NCI-H146 (cell line): ENCODE measurements around the gene PPM1H.

Source experiments
- DNase-seq: peaks from one replicate; lab custom pipeline; 2025; lab: John Stamatoyannopoulos, UW

PPM1H gene

DNA sequence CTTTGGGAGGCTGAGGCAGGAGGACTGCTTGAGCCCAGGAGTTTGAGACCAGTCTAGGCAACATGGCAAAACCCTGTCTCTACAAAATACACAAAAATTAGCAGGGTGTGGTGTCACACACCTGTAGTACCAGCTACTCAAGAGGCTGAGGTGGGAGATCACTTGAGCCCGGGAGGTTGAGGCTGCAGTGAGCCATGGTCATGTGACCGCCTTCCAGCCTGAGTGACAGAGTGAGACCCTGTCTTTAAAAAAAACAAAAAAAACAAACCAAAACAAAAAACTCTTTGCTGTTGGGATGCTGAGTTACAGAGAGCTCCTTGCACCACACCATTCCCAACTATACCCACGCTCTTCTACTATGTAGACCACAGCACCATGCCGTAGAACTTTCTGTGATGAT is 221.2 kb downstream of the PPM1H start:
- no peak for DNase-seq

- DNase-seq, result no peak
Observed at GRCh38 chr12:62712681-62713573, 222.0 kb downstream of the PPM1H start.

DNA sequence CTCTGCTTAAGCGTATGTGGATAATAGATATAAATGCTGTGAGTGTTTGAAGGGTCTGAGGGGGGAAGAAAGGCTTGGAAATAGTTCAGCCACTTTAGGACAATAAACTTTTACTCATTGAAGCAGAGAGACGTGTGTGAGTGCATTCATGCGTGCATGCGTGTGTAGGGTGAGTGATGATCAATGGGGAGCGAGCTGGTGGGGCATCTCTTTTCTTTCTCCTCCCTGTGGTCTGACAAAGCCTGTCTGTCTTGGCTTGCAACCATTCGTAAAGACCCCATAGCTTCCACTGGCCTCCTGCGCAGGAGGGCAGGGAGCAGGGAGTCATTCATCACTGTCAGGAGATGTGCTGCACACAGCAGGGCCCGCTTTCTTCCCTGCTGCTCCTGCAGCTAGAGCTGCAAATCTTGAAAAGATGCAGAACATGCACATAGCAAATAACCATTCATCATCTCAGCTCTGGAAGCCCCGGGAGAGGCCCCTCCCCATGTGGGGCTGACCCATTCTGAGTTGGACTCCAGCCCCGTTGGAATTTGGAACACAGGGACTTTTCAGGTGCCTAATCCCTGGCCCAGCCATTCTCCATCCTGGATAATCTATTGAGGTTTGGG is 223.2 kb downstream of the PPM1H start:
- no peak for DNase-seq

DNA sequence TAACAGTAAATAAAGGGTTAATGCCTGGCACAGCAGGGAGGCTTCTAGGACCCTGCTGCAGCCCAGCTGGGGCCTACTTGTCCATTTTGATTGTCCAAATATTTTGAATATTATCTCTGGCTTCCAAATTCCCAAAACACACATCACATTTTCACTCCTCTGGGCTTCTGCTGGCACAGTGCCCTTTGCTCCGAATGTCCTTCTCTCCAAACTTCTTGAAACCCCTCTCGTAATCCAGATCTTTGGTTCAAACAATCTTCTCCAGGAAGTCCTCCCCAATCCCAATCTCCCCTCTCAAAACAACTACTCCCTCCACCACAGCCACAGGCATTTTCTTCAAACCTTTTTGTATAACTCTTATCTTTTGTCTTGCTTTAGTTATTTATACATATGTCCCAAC is 225.6 kb downstream of the PPM1H start:
- no peak for DNase-seq

- DNase-seq, result no peak
Observed at GRCh38 chr12:62707939-62708338, 227.0 kb downstream of the PPM1H start.

GRCh38 chr12:62705846-62706245 is 229.1 kb downstream of the PPM1H start:
- DNase-seq, result no peak

- no peak for DNase-seq
Observed at GRCh38 chr12:62703011-62703380, 232.0 kb downstream of the PPM1H start.

DNA sequence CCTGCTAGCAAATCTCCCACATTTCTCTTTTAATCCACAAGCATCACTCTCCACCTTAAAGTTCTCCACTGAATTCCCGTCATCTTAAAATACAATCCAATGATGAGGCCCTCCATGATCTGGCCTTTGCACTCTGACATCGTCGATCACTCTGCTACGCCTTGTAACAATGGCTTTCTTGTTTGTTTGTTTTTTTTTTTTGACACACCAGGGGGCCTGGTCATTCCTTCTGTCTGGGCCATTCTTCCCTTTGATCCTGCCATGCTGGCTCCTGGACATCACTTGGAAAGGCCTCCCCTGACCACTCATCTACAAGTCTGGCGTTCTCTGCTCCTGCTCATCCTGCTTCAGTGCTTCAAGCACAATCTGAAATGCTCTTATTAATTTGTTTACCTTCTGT is 233.5 kb downstream of the PPM1H start:
- no peak for DNase-seq

DNA sequence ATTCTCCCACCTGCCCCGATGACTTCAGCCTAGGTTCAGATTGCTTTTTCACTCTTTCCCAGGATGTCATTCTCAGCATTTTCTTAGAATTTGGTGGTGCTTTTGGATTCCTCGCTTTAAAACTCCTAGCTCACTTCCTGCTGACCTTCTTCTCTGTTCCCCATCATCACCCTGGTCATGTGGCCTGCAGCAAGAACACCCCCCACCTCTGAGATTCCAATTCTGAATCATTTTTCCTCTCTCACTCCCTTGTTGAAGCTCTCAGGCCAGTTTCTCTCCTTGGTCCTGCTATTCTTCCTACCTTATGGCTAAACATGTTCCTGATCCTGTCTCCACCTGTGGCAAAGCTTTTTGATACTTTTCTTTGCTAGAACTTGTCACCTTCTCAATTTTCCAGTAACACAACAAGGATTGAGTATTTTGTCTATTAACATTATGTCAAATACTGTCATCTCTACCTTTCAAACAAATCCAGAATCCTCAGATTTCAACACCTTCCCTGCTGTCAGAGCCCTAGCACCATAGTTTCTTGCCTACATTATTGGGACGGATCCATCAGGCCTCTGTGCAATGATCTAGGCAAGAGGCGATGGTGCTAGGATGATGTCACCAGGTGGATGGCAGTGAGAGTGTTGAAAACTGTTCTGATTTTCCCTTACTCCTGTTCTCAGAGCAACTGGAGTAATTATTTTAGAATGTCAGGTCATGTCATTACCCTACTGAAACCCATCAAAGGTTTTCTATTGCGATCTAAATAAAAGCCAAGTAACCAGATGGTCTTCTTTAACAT is 234.7 kb downstream of the PPM1H start:
- no peak for DNase-seq

DNA sequence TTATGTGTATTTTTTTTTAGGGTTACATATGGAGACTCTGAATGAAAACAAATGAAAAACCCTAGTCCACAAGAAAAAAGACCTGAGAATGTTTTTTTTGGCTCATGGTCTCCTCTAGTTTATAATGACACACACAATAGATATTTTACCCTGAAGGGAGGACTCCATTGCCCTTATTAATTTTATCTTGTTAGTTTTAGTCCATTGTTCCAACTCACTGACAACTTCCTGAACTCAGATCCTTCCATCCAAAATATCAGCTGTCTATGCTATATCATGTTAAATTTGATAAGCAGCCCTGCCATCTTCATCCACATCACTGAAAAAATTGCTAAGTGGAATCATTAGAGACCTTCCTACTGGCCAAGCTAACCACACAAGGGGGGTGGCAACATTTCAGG is 236.2 kb downstream of the PPM1H start:
- no peak for DNase-seq

DNA sequence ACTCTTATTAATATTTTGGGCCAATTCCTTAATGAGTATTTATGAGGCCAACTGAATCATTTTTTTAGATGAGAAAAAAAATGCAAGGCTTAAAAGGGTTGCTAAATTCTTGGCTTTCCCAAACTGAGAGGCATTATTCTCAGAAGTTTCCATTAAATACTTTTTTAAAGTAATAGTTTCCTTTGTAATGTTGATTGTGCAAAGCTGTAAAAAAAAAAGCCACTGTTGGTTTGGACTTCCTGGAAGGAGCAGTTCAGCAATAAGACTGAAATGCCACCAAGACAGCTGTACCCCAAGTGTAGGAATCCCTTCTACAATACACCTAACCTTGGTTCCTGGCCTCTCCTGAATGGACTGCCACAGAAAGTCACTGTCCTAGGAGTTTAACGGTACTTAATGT is 237.1 kb downstream of the PPM1H start:
- DNase-seq, result no peak

DNA sequence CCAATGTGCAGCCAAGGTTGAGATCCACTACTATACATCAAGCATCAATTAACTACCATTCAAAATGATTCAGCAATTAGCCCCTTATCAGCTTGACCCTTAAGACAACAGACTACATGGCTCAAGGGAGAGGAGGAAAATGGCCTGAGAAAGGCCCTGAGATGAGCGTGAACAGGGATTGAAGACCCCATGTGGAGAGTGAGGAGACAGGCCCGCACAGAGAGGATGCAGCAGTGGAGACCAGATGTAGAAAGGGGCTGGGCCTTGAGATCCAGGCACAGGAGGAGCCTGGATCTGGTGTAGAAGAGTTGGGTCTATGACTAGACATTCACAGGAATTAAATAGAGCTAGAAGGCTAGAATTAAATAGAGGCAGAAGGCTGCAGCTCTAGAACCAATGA is 239.3 kb downstream of the PPM1H start:
- no peak for DNase-seq

GRCh38 chr12:62694632-62695031 is 240.3 kb downstream of the PPM1H start:
- no peak for DNase-seq

DNA sequence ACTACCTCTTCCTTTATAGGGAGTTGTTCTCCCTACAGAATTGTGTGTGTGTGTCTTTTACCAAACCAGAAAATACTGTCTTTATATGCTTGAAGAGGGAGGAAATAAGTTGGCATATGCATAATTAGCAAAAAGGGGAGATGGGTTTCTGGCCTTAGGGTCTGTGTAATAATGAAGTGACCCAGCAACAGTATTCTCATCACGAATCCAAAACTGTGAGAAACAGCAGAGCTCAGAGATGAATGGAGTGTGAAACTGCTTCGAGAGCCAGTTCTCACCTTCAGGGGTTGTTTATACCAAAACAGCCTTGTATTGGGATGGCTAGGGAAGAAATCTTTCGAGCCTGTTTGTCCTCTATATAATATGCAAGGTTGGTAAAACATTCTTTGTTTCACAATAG is 240.8 kb downstream of the PPM1H start:
- no peak for DNase-seq

DNA sequence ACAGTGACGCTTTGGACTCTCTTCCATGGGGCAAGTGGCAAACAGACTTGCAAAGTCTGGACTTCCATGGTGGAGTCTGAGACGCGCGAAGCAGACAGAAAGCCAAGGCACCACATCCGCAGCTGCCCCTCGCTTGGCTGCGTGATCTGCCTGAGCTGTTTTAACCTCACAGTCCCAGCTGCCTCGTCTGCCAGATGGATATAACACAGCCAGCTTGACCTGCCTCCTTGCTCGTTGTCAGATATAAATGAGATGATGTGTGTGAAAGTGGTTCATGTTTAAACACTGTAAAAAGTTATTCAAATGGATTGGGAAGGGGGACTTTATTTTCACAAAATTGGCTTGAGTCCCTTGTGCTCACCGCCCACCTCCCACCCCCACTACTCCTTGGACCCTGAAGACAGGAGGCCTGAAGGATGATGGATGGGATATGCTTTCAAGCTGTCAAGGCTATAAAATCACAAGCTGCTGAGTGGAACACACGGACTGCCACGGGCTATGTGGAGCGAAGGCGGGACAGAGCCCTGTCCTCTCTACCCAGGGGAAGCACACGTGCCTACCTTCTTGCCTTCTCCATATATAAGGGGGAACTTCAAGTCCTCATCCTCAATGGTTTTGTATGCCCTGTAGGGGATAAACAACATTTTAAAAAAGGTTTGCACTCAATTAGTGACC is 241.4 kb downstream of the PPM1H start:
- DNase-seq, result no peak

- no peak for DNase-seq
Observed at GRCh38 chr12:62692884-62693283, 242.1 kb downstream of the PPM1H start.

- no peak for DNase-seq
Observed at GRCh38 chr12:62691309-62691708, 243.6 kb downstream of the PPM1H start.

- DNase-seq, result no peak
Observed at GRCh38 chr12:62689042-62689839, 245.7 kb downstream of the PPM1H start.

- DNase-seq, result no peak
Observed at GRCh38 chr12:62686938-62687337, 248.0 kb downstream of the PPM1H start.

DNA sequence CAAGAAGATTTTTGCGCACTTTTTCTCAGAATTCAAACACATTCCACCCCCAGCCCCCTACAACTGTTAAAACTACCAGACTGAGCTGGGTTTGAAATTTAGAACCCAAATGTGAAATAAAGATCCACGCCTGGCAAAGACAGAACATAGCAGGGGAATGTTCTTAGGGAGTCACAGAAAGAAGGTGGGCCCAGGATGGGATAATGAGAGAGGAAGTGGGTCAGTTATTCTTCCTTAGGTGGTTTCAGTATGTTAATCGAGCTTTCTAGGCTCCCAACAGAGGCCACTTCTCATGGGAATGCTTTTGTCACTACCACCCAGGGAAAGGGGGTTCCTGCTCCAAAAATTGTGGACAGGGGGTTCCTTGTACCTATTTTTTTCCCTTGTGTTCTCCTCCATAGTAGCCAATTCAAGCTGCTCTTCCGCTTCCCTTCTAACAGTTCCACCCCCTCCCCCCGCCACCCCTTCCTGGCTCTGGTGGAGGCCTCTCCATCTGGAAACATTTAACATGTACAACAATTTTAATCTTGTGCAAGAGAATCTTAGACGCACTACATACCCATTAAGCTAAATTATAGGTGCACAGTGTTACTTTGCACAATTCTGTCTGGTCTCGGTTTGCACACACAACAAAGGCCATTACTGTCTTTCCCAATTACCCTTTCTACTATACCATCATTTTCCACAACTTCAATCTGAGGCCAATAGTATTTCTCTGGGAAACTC is 250.2 kb downstream of the PPM1H start:
- no peak for DNase-seq
